Parathyroid adenoma (tissue), 2 donors: Measurements from ENCODE around the gene CHTF18.
A peak's percentile ranks its signal among the peaks of the same experiment; 100 is the strongest.
"Not testable (repeated sequence)": the region's sequence is repeated elsewhere in the genome, so short reads cannot be mapped to it uniquely, and the experiment has no call there.

Source experiments
- H2AFZ ChIP-seq: fragments of 300-600 bp; sonication (generic); one replicate; pipeline ENCODE4 v1.7.0; 2017; ENCODE audit warnings: antibody characterized with exemption, mild to moderate bottlenecking
- H3K27ac ChIP-seq: fragments of 300-600 bp; sonication (generic); one replicate; pipeline ENCODE4 v1.7.0; 2017
- H3K27me3 ChIP-seq: fragments of 300-600 bp; sonication (generic); one replicate; pipeline ENCODE4 v1.7.0; 2017; ENCODE audit warnings: low read length; ENCODE audit not compliant: control insufficient read depth, insufficient read depth
- H3K36me3 ChIP-seq: fragments of 300-600 bp; sonication (generic); one replicate; pipeline ENCODE4 v1.7.0; 2017; ENCODE audit warnings: low read length; ENCODE audit not compliant: control insufficient read depth, insufficient read depth
- H3K4me1 ChIP-seq: fragments of 300-600 bp; sonication (generic); one replicate; pipeline ENCODE4 v1.7.0; 2017; ENCODE audit warnings: control low read depth
- H3K4me2 ChIP-seq: fragments of 300-600 bp; sonication (generic); one replicate; pipeline ENCODE4 v1.7.0; 2017; ENCODE audit warnings: low read length
- H3K4me3 ChIP-seq: fragments of 300-600 bp; sonication (generic); one replicate; pipeline ENCODE4 v1.7.0; 2017; ENCODE audit warnings: low read depth, low read length
- H3K79me2 ChIP-seq: fragments of 300-600 bp; sonication (generic); one replicate; pipeline ENCODE4 v1.7.0; 2017; ENCODE audit warnings: control low read depth
- H3K9ac ChIP-seq: fragments of 300-600 bp; sonication (generic); one replicate; pipeline ENCODE4 v1.7.0; 2017; ENCODE audit warnings: mild to moderate bottlenecking
- H3K9me3 ChIP-seq: fragments of 300-600 bp; sonication (generic); one replicate; pipeline ENCODE4 v1.7.0; 2017; ENCODE audit warnings: low read length; ENCODE audit not compliant: control insufficient read depth
- CTCF ChIP-seq: fragments of 300-600 bp; sonication (generic); IDR thresholded peaks from one replicate; pipeline ENCODE4 v1.7.0; 2017; ENCODE audit warnings: antibody characterized with exemption, mild to moderate bottlenecking
- donor health status: primary hyperparathyroidism.

The CHTF18 gene

GRCh38 chr16:741986-742629 is 46.3 kb upstream of the CHTF18 start:
- H3K4me2 ChIP-seq = no peak overlapping the region
- H2AFZ ChIP-seq = no peak overlapping the region
- no peaks in the 10 kb centered on the region for H3K36me3 ChIP-seq
- no peaks in the 10 kb centered on the region for H3K9me3 ChIP-seq
- H3K27ac ChIP-seq = no peak overlapping the region
- H3K4me1 ChIP-seq = peaks cover 2% of the 10 kb centered on the region
- H3K79me2 ChIP-seq = peaks cover 4% of the 10 kb centered on the region
- no peak overlapping the region for H3K9ac ChIP-seq
- no peak for TF ChIP-seq CTCF
- H3K27me3 ChIP-seq = no peaks in the 10 kb centered on the region
- H3K4me3 ChIP-seq = no peak overlapping the region

GRCh38 chr16:742894-743293 is 45.5 kb upstream of the CHTF18 start:
- not testable (repeated sequence) for H3K27me3 ChIP-seq, H3K79me2 ChIP-seq, H3K36me3 ChIP-seq, H3K9ac ChIP-seq, H3K4me1 ChIP-seq, H3K4me3 ChIP-seq, H3K4me2 ChIP-seq, H2AFZ ChIP-seq, H3K27ac ChIP-seq, H3K9me3 ChIP-seq

GRCh38 chr16:743794-744500 is 44.5 kb upstream of the CHTF18 start:
- Histone ChIP-seq H3K9me3 (no peaks in the 10 kb centered on the region), H2AFZ (no peak overlapping the region), H3K4me1 (peaks cover 2% of the 10 kb centered on the region), H3K9ac (no peak overlapping the region), H3K27me3 (no peaks in the 10 kb centered on the region), H3K4me2 (no peak overlapping the region), H3K4me3 (no peak overlapping the region), H3K79me2 (peaks cover 4% of the 10 kb centered on the region), H3K27ac (no peak overlapping the region), H3K36me3 (no peaks in the 10 kb centered on the region)
- no peak for TF ChIP-seq CTCF

- H2AFZ ChIP-seq = no peak overlapping the region
- no peak overlapping the region for H3K9ac ChIP-seq
- peak; percentile 48 for TF ChIP-seq CTCF
- H3K4me2 ChIP-seq = no peak overlapping the region
- H3K27ac ChIP-seq = no peak overlapping the region
- H3K9me3 ChIP-seq = no peaks in the 10 kb centered on the region
- no peaks in the 10 kb centered on the region for H3K36me3 ChIP-seq
- no peaks in the 10 kb centered on the region for H3K27me3 ChIP-seq
- no peaks in the 10 kb centered on the region for H3K79me2 ChIP-seq
- H3K4me3 ChIP-seq = no peak overlapping the region
- H3K4me1 ChIP-seq = no peaks in the 10 kb centered on the region
Measured at GRCh38 chr16:745739-746138, 42.7 kb upstream of the CHTF18 start.

GRCh38 chr16:746637-747036 is 41.8 kb upstream of the CHTF18 start:
- H3K79me2 ChIP-seq = no peaks in the 10 kb centered on the region
- H3K4me2 ChIP-seq = no peak overlapping the region
- no peak overlapping the region for H3K4me3 ChIP-seq
- H3K36me3 ChIP-seq = no peaks in the 10 kb centered on the region
- no peaks in the 10 kb centered on the region for H3K9me3 ChIP-seq
- H2AFZ ChIP-seq = no peak overlapping the region
- H3K4me1 ChIP-seq = no peaks in the 10 kb centered on the region
- H3K27ac ChIP-seq = no peak overlapping the region
- no peak for TF ChIP-seq CTCF
- no peak overlapping the region for H3K9ac ChIP-seq
- H3K27me3 ChIP-seq = no peaks in the 10 kb centered on the region
